Hematopoietic multipotent progenitor cell (in vitro differentiated cells): Measurements from ENCODE around the gene SMPD3. TPM values are rescaled to one million over a fixed set of nuclear protein-coding genes. Genes with fewer than 3 reads are reported as not detected.

Source experiments
- DNase-seq, 3 donors: peaks; one replicate each; pipeline ENCODE4 v3.0.0-alpha.2; 2011 to 2015; ENCODE audit warnings: low read depth in 2 of 3, low spot score in 2 of 3
- total RNA-seq: library from RNA; depleted of rRNA; stranded (reverse); fragments of >200 nt; gene quantifications from one replicate; pipeline ENCODE4 v1.2.3, GENCODE V29; 2012

The SMPD3 gene
- total RNA-seq, 1 donor = 0.54 TPM

DNA sequence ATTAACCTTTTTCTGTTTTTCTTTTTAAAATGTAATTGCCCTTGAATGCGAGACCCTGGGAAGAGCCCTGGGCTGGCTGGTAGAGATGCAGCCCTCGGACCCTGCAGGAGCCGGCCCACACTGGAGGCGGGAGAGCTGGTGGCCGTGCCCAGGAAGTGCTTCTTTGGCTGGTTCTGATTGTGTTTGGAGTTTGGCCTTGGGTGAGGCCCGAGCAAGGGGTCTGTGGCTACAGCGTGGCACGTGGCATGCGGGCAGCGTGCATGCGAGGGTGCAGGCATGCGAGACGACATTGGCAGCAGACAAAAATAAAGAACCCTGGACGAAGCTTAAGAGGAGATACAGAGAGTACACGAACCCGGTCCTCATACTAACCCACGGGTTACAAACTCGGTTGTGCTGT is 87.8 kb downstream of the SMPD3 start:
- no peak for DNase-seq

DNA sequence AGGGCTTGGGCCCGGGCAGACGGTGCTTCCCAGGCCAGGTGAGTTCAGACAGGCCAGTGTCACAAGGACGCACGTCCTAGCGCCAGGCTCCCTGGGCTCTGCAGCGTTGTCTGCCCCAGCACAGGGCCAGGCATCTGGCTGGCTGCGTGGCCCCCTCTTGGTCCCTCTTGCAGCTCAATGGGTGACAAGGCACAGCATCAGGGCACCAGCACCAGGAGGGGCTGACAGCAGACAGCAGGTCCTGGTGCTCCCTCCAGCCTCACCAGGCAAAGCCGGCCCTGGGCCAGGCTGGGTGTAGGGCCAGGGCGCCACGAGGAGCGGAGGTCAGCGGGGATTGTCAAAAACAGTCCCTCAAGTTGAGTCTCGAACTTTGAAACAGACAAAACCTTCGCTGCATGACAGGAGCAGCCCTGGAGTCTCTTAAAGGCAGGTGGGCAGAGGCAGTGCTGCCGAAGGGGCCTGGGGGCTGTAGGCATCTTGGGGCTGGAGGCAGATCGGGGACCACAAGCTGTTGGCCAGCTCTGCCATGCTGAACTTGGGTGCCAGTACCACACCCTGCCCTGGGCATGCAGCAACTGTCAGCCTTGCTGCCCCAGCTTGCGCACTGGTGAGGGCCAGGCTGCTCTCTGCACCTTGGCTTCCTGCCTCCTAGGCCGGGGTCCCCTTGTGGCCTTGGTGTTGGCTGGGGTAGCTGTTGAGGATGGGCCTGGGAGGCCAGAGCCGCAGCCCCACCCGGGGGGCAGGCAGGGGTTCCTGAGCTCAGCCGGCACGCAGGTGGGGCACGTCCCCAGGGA is 88.7 kb downstream of the SMPD3 start:
- no peak for DNase-seq

DNA sequence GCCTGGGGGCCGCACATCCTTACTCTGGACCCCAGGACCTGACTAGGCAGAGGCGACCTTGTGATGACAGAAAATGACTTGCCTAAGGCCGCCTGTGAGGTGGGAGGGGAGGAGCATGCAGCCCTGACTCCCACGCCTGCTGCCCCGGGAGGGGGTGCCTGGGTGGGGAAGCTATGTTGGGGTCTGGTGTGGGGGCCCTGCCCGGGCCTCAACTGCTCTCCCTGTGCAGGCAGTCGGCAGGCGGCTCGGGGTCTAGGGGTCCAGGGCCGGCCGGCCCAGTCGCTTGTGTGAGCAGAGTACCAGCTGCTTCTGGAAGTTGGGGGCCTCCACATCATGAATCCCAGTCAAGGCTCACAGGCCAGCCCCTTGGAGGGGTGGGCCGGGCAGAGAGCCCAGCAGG is 89.4 kb downstream of the SMPD3 start:
- no peak for DNase-seq

DNA sequence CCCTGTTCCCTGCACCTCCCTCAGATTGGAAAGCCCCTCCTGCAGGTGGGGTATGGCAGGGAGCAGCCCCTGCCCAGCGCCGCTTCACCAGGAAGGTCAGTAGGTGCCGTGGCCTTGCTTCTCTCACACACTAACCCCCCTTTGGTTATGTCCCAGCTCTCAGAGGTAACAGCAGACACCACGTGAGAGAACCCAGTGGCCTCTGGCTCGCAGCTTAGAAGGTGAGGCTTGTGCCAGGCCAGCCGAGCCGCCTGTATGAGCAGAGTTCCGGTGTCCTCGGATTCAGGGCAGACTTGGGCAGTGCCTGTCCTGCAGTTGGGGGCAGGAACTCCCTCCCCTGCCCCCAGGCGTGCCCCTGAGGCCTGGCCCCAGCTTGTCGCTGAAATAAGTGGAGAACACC is 90.4 kb downstream of the SMPD3 start:
- no peak for DNase-seq

DNA sequence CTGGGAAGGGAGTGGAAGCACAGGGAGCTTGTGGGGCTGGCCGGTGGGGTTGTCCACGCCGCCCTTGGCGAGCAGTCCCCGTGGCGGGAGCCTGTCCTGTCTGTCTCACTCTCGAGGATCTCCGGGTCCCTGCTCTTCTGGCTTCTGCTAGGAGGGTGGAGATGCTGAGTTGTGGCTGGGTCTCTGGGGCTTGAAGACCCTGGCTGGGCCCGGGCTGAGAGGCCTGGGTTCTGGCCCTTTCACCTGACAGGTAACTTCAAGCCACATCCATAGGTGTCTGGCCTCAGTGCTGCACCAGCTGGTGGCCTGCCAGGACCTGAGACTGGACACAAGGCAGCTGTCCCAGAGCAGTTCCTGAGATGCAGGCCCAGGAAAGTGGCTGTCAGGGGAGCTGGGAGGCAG is 90.8 kb downstream of the SMPD3 start:
- no peak for DNase-seq

DNA sequence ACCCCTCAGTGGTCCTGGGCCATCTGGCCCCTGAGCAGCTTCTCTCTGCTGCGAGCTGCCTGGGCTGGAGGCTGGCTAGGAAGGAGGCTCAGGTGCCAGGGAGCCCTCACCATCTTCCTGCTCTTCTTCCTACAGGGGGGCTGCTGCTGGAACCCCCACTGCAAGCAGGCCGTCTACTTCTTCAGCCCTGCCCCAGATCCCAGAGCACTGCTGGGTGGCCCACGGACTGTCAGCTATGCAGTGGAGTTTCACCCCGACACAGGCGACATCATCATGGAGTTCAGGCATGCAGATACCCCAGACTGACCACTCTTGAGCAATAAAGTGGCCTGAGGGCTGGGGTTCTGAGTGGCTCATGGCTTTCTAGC is 91.4 kb downstream of the SMPD3 start:
- no peak for DNase-seq

DNA sequence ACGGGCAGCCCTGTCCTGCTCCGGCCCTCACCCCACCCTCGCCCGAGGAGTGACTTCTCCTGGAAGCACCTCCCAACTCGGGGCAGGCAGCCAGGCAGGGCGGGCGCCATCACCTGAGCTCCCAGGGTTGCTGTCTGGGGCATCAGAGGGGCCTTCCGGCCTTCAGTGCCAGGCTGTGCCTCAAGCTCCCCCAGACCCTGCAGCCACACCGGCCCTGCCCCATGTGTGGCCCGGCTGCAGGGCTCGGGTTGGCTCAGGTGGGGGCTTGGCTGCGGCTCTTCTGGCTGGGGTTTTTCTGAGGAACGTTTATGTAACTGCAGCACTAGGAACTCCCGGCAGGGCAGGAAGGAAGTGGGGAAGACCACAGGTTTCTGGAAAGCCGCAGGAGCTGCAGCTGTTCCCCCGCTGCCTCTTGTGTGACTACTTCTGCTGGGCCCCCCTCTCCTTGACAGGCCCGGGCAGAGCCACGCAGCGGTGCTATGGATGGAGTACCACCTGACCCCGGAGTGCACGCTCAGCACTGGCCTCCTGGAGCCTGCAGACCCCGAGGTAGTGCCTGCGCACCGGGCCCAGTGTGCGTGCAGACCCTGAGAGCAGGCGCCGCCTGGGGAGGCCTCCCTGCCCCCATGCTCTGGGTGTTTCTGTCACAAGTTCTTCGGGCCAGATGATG is 91.9 kb downstream of the SMPD3 start:
- peak; percentile 36 to 92 (median 87) for DNase-seq

DNA sequence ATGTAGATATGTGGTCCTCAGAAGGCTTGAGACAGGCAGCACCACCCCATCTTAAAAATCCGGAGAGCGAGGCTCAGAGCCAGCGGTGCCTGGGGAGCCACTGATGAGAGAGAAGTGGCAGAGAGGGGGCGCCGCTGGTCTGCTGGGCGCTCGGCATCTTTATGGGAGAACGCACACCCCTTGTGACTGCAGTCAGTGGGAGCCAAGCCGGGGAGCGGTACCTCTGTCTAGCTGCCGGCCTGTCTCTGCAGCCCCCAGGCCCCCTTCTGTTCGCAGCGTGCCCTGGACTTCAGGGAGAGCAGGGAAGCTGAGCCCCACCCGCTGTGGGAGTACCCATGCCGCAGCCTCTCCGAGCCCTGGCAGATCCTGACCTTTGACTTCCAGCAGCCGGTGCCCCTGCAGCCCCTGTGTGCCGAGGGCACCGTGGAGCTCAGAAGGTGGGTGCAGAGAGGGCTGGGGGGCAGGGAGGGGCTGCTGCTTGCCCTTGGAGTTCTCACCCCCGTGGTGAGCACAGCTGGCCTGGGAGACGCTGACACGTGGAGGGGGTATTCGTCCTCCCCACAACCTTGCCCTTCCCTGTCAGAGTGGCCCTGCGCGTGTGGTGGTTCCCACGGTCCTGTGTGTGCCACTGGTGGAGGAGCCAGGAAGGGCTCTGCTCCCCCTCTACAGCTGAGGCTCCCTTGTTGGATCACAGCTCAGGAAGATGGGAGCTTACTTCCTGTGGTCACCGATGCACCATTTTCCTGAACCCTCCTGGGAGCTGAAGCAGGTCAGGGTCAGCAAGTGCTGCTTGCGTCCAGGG is 92.7 kb downstream of the SMPD3 start:
- DNase-seq = peak in 1 of 3 donors; percentile 23

DNA sequence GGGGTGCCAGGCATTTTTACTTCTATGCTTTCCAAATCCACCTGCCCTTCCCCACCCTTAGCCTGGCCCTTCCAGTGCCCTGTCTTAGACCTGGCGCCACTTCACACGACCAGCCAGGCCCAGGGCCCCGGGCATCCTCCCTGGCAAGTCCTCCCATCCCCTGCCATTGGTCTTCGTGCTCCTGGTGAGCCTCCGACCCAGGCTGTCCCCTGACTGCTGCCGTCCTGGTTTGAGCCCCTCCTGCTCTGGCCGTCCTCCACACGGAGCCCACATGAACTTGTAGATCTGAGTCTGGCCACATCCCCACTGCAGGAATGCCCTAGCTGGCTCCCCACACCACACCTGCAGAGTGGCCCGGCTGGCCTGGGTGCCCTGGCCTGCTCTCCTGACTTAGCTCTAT is 93.5 kb downstream of the SMPD3 start:
- no peak for DNase-seq

DNA sequence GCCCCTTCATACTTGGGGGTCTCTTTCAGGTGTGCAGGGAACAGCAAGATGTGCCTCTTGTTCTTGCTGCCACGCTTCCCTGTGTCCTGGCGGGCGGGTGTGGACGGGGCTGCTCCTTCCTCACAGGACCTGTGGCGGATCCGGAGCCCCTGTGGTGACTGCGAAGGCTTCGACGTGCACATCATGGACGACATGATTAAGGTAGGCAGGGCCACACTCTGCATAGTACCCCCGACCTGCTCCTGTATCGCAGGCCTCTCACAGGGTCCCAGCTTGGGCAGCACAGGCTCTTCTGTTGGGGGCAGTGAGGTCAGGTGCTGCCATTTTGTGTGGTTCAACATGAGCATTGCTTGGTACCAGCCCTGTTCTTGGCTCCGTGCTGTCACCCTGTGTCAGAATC is 94.9 kb downstream of the SMPD3 start:
- no peak for DNase-seq

DNA sequence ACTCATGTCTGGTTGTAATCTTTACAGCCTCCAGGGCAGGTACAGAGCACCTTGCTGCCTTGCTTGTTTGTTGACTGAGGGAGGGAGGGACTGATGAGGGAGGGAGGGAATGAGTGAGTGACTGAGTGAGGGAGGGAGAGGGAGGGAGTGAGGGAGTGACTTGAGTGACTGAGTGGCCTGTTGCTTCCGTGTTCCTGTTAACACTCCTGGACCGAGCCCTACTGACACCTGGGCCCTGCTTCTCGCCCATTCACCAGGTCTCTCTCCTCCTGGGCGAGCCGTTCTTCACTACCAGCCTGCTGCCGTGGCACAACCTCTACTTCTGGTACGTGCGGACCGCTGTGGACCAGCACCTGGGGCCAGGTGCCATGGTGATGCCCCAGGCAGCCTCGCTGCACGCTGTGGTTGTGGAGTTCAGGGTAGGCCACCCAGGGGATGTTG is 96.3 kb downstream of the SMPD3 start:
- no peak for DNase-seq

DNA sequence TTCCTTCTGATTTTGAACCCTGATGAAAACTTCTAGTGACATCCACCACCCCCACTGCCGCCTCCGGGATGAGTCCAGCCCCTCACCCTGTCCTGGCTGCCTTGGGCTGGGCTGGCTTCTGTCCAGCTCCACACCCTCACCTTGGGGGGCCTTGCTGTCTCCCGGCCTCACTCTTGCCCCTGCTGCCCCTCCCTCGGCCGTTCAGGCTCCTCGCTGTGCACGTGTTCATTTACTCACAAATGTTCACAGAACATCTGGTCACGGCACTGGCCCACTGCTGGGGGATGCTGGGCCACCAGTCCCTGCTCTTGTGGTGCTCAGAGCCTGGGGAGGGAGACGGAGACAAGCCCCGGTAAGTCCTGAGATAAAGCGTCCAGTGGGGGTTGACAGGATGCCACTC is 96.8 kb downstream of the SMPD3 start:
- DNase-seq = no peak

DNA sequence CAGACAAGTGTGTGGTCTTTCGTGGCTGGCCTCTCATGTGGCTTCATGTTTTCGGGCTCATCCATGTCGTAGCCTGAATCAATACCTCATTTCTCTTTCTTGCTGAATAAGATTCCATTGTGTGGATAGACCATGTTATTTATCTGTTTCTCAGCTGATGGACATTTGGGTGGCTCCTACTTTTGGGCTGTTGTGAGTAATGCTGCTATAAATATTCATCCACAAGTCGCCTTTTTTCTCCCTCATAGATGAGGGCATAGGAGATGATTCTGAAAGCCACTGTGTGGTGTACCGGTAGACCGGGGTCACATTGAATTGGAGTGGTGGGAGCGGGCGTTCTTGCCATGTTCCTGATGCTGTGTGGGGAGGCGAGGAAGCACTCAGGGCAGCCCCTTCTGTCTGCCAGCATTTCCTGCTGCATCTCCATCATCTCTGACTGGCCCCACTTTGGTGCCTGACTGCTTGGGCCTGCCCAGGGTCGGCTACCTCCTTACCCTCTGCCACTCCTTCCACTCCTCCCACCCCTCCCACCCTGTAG is 97.4 kb downstream of the SMPD3 start:
- DNase-seq = no peak

DNA sequence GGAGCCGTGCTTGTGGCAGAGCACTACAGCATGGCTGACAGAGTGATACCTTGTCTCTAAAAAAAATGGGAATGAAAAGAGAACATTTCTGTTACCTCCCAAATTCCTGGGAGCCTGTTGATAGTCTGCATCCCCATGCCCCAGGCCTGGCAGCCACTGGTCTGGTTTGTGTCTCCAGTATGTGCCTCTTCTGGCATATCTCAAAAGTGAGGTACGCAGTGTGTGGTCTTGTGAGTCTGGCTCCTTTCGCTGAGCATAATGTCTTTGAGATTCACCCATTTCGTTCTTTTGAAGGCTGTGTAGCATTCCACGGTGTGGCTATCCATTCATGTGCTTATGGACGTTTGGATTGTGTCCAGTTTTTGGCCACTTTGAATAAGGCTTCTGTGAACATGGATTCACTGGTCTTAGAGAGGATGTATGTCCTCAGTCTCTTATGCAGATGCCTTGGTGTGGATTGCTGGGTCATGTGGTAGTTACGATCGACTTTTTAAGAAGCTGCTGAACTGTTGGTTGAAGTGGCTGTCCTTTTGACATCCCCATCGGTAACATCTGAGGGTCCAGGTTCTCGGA is 98.4 kb downstream of the SMPD3 start:
- no peak for DNase-seq

DNA sequence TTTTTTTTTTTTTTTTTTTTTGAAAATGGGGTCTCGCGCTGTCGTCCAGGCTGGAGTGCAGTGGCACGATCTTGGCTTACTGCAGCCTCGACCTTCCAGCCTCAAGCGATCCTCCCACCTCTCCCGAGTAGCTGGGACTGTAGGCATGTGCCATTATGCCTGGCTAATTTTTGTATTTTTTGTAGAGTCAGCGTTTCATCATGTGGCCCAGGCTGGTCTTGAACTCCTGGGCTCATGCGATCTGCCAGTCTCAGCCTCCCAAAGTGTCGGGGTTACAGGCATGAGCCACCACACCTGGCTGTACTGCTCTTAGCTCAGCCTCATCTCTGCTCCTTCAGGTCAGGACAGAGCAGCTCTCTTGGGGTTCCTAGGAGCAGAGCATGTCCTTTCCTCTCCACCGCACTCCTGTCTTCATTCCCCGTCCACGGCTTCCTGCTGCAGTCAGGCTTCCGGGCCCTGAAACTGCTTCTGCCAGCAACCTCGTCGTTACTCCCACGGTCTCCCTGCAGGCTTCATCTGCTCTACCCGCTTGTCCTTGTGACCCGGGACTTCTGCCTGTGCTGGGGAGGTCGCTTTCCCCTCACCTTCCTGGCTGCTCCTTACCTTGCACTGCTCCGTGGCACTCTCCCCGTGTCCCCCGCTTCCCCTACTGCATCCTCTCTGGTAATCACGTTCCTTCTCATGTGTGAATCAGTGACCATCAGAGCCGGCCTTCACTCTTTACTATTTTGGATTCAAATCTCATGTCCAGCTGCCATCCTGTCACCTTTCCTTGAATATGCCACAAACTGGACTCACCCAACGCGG is 99.5 kb downstream of the SMPD3 start:
- DNase-seq = no peak

DNA sequence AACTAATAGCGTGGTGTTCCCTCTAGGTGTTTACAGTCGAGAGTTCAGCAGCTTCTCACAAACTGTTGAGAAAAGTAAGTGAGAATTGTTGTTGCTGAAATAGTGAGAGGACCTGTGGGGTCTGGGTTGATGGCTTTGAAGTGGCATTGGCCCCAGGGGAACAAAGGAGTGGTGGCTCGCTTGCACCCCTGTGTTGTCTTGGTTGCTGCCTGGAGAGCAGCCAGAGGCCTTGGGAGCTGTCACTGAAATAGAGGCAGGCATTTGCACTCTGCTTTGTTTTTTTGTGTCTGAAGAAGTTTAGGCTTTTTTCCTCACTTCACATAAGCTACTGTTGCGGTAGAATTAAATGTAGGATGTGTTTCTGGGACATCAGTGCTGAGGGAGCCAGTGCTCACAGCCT is 100.7 kb downstream of the SMPD3 start:
- DNase-seq = no peak

DNA sequence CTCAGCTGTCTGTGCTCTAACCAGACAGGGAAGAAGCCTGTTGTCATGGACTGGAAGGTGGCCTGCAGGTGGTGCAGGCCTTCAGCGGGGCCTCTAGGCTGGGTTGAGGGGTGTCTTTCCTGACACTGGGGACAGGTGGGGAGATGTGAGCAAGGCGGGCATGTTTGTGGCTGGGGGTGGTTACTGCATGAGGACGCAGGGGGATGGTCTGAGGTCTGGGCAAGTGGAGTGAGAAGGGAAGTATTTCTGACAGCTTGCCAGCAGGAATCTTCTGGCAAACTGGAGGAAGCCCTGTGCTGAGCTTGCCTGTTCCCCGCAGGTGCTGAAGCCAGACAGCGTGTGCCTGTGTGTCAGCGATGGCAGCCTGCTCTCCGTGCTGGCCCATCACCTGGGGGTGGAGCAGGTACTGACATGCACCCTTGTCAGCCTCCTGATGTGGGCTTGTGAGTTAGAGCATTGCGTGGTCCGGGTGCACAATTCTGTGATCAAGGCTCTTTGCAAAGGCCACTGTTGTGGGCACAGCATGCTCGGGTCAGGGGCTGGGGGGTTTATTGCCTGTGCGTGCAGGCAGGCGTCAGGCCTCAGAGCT is 101.3 kb downstream of the SMPD3 start:
- DNase-seq = no peak

DNA sequence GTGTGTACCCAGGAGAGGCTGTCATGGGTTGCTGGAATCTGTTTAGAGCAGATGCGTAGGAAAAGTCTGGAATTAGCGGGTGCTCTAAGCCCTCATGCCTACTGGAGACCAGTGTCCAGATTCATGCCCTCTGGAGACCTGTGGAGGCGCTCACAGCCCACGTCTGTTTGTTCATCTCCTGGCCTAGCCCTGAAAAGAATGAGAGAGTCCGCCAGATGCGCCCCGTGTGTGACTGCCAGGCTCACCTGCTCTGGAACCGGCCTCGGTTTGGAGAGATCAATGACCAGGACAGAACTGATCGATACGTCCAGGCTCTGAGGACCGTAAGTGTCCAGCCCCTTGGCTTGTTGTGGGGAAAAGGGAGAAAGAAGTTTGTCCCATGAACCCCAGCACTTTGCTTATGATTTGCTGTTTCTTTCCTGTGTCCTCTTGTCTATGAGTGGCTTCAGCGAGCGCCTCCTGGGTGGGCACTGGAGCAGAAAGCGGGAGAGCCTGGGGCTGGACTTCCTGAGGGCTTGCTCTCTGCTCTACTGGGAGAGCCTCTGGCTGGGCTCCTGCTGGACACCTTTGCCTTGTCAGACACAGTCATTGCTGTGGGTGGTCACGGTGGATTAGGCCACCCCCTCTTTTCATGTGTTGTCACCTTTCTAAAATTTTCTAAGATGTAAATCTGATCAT is 102.2 kb downstream of the SMPD3 start:
- no peak for DNase-seq

DNA sequence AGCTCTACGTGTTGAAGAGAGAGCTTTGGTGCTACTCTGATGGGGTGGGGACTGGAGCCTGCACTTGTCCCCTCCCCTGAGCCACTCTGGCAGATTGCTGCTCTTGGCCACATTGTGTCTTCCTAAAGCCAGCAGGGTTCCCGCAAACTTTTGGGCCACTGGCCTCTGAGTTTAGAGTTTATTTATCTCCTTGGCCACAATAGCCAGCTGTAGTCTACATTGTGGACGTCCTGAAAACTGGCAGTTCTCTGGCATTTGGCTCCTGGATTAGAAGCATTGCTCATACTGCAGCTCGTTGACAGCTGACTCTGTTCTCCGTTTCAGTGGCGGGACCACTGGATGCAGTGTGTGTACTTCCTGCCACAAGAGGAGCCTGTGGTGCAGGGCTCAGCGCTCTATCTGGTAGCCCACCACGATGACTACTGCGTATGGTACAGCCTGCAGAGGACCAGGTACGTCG is 102.9 kb downstream of the SMPD3 start:
- DNase-seq = no peak
